Measurements from ENCODE around the gene F2RL1.
"Not testable (repeated sequence)": the region's sequence is repeated elsewhere in the genome, so short reads cannot be mapped to it uniquely, and the experiment has no call there.

Gene F2RL1

DNA sequence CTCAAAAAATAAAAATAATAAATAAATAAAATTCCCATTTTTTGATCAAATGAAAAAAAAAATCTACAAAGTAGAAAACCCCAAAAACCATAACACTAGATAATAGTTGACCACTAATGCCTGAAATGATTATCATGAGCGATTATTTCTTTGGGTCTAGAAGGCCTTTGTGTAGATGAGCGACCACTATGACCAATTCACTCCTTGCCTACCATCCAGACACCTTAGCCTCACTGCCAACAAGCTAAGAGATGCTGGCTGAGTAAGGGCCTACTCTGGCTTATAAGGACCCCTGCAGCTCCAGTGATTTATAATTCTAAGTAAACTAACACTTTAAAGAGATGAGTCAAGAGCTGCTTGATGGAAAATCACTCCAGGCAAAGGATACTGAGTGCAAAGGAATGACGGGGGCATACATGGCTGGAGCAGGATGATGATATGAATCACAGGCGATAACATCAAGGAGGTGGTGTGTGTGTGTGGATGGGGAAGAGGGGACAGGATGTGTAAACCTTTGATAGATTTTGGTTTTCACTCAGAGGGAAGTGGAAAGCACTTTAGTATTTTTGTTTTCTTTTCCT lies 4.8 kb upstream of the F2RL1 start:
- H3K27me3 Mint-ChIP-seq = peaks cover 50% of the 10 kb centered on the region
- no peak overlapping the region for H3K27ac Mint-ChIP-seq
- CTCF ChIA-PET = no interaction called here
- no peak overlapping the region for H3K4me3 Mint-ChIP-seq
- H3K36me3 Mint-ChIP-seq = no peaks in the 10 kb centered on the region
- no peaks in the 10 kb centered on the region for H3K9me3 Mint-ChIP-seq
- peaks cover 8% of the 10 kb centered on the region for H3K4me1 Mint-ChIP-seq
- DNase-seq = no peak

- peaks cover 63% of the 10 kb centered on the region for H3K27me3 Mint-ChIP-seq
- DNase-seq = no peak
- no peak overlapping the region for H3K27ac Mint-ChIP-seq
- H3K36me3 Mint-ChIP-seq = no peaks in the 10 kb centered on the region
- H3K4me3 Mint-ChIP-seq = no peak overlapping the region
- H3K4me1 Mint-ChIP-seq = peaks cover 17% of the 10 kb centered on the region
- no peaks in the 10 kb centered on the region for H3K9me3 Mint-ChIP-seq
- CTCF ChIA-PET = interaction anchor here (1.1 to 1.3 kb wide), 2 partner anchors 9 to 33 kb away, joined by 3 to 5 read pairs; partner anchors contain the start of gene S100Z
Observed at GRCh38 chr5:76816110-76816831, 2.6 kb upstream of the F2RL1 start.

DNA sequence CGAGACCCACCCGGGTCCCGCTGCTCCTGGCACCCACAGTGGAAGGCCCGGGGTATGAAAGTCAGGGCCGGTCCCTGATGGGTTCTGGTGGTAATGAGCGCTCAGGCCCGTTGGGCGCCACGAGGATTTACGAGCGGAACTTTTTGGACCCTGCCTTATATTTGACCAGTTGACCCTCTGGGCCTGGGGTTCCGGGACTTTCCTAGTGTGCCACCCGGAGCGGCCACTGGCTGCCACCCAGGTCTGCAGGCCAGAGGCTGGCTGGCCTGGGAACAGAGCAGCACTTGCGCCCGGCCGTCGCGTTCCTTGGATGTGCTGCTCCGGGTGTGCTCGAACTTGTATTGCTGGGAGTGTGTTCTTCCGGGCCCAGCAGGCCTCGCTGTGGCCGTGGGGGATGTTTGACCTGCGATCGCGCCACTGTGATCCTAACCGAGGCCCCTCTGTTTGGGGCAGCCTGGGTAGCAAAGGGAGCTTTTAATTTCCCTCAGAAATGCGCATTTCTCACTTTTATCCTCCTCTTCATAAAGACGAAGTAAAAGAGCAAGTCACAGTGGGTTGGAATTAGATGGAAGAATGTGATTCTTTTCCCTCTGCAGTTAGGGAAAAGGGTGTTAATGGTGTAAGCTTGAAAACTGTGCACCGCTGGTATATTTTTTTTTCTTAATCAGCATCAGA lies 1.2 kb downstream of the F2RL1 start:
- DNase-seq = no peak

GRCh38 chr5:76820526-76820890 lies 1.7 kb downstream of the F2RL1 start:
- Mint-ChIP-seq H3K9me3 (no peaks in the 10 kb centered on the region), H3K27me3 (peaks cover 56% of the 10 kb centered on the region), H3K4me3 (peak overlapping the region; percentile 76), H3K4me1 (peaks cover 14% of the 10 kb centered on the region), H3K36me3 (no peaks in the 10 kb centered on the region), H3K27ac (no peak overlapping the region)
- no peak for DNase-seq
- CTCF ChIA-PET = no interaction called here

More for the DNA sequence above, 1.2 kb downstream of the F2RL1 start:
- Mint-ChIP-seq H3K27me3 (peaks cover 61% of the 10 kb centered on the region), H3K27ac (no peak overlapping the region), H3K4me1 (peaks cover 14% of the 10 kb centered on the region), H3K4me3 (peak overlapping the region; percentile 76), H3K9me3 (no peaks in the 10 kb centered on the region), H3K36me3 (no peaks in the 10 kb centered on the region)
- CTCF ChIA-PET = no interaction called here

- H3K4me1 Mint-ChIP-seq = peaks cover 14% of the 10 kb centered on the region
- CTCF ChIA-PET = no interaction called here
- no peaks in the 10 kb centered on the region for H3K36me3 Mint-ChIP-seq
- H3K9me3 Mint-ChIP-seq = no peaks in the 10 kb centered on the region
- H3K4me3 Mint-ChIP-seq = no peak overlapping the region
- no peak overlapping the region for H3K27ac Mint-ChIP-seq
- DNase-seq = no peak
- H3K27me3 Mint-ChIP-seq = peaks cover 50% of the 10 kb centered on the region
Observed at GRCh38 chr5:76821136-76821535, 2.3 kb downstream of the F2RL1 start.

- H3K4me3 Mint-ChIP-seq, CTCF ChIA-PET, H3K36me3 Mint-ChIP-seq, DNase-seq, H3K9me3 Mint-ChIP-seq, H3K27ac Mint-ChIP-seq: not testable (repeated sequence)
- H3K27me3 Mint-ChIP-seq = peaks cover 40% of the 10 kb centered on the region
- H3K4me1 Mint-ChIP-seq = peaks cover 14% of the 10 kb centered on the region
Observed at GRCh38 chr5:76822105-76822731, 3.4 kb downstream of the F2RL1 start.

DNA sequence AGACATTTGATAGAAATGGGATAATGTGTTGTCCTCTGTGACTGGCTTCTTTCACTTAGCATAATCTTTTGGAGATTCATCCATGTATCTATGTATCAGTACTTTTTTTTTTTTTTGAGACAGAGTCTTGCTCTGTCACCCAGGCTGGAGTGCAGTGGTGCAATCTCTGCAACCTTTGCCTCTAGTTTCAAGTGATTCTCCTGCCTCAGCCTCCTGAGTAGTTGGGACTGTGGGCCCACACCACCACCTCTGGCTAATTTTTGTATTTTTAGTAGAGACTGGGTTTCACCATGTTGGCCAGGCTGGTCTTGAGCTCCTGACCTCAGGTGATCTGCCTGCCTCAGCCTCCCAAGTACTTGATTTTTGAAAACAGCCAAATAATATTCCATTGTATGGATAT lies 7.6 kb downstream of the F2RL1 start:
- H3K27me3 Mint-ChIP-seq, H3K4me3 Mint-ChIP-seq, H3K9me3 Mint-ChIP-seq, H3K4me1 Mint-ChIP-seq, CTCF ChIA-PET, H3K27ac Mint-ChIP-seq, DNase-seq, H3K36me3 Mint-ChIP-seq: not testable (repeated sequence)

GRCh38 chr5:76831110-76831452 lies 12.3 kb downstream of the F2RL1 start:
- H3K4me3 Mint-ChIP-seq = no peak overlapping the region
- H3K9me3 Mint-ChIP-seq = no peaks in the 10 kb centered on the region
- H3K27me3 Mint-ChIP-seq = no peaks in the 10 kb centered on the region
- H3K4me1 Mint-ChIP-seq = no peaks in the 10 kb centered on the region
- DNase-seq = no peak
- CTCF ChIA-PET = interaction anchor here (0.7 kb wide), 1 partner anchor 206 kb away, joined by 4 read pairs; no protein-coding TSS in a partner anchor
- H3K36me3 Mint-ChIP-seq = peaks cover 5% of the 10 kb centered on the region
- no peak overlapping the region for H3K27ac Mint-ChIP-seq

GRCh38 chr5:76836181-76836580 lies 17.4 kb downstream of the F2RL1 start:
- no peak for DNase-seq
- no peak overlapping the region for H3K4me3 Mint-ChIP-seq
- no peaks in the 10 kb centered on the region for H3K9me3 Mint-ChIP-seq
- peaks cover 5% of the 10 kb centered on the region for H3K36me3 Mint-ChIP-seq
- CTCF ChIA-PET = no interaction called here
- H3K27me3 Mint-ChIP-seq = peaks cover 9% of the 10 kb centered on the region
- no peaks in the 10 kb centered on the region for H3K4me1 Mint-ChIP-seq
- H3K27ac Mint-ChIP-seq = no peak overlapping the region

DNA sequence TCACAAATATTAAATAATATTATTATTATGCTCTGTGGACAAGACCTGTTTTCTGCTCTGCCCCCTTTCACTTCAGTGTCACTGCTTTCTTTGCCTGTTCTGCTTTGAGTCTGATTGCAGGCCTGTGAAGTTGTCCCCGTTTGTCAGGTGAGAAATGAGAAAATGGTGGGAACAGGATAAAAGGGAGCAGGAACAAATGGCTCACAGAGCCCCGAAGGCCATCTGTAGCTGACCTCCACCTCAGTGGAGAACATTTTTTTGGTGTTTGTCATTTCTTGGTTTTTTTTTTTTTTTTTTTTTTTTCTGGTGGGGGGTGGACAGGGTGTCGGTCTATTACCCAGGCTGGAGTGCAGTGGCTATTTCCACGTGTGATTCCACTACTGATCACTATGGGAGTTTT lies 17.8 kb downstream of the F2RL1 start:
- no peak for DNase-seq
- no peaks in the 10 kb centered on the region for H3K4me1 Mint-ChIP-seq
- H3K4me3 Mint-ChIP-seq = no peak overlapping the region
- CTCF ChIA-PET = no interaction called here
- no peaks in the 10 kb centered on the region for H3K9me3 Mint-ChIP-seq
- H3K27ac Mint-ChIP-seq = no peak overlapping the region
- H3K27me3 Mint-ChIP-seq = peaks cover 12% of the 10 kb centered on the region
- H3K36me3 Mint-ChIP-seq = peaks cover 5% of the 10 kb centered on the region

GRCh38 chr5:76838481-76839261 lies 19.8 kb downstream of the F2RL1 start:
- Mint-ChIP-seq H3K36me3 (no peaks in the 10 kb centered on the region), H3K4me3 (no peak overlapping the region), H3K4me1 (no peaks in the 10 kb centered on the region), H3K9me3 (no peaks in the 10 kb centered on the region), H3K27me3 (peaks cover 16% of the 10 kb centered on the region), H3K27ac (no peak overlapping the region)
- CTCF ChIA-PET = no interaction called here
- no peak for DNase-seq

GRCh38 chr5:76841361-76841760 lies 22.5 kb downstream of the F2RL1 start:
- no peaks in the 10 kb centered on the region for H3K36me3 Mint-ChIP-seq
- H3K4me3 Mint-ChIP-seq = no peak overlapping the region
- no peak overlapping the region for H3K27ac Mint-ChIP-seq
- DNase-seq = no peak
- peaks cover 16% of the 10 kb centered on the region for H3K27me3 Mint-ChIP-seq
- H3K9me3 Mint-ChIP-seq = no peaks in the 10 kb centered on the region
- H3K4me1 Mint-ChIP-seq = no peaks in the 10 kb centered on the region
- CTCF ChIA-PET = interaction anchor here (1.5 to 2.2 kb wide), 2 partner anchors 15 to 236 kb away, joined by 3 to 6 read pairs; no protein-coding TSS in a partner anchor

DNA sequence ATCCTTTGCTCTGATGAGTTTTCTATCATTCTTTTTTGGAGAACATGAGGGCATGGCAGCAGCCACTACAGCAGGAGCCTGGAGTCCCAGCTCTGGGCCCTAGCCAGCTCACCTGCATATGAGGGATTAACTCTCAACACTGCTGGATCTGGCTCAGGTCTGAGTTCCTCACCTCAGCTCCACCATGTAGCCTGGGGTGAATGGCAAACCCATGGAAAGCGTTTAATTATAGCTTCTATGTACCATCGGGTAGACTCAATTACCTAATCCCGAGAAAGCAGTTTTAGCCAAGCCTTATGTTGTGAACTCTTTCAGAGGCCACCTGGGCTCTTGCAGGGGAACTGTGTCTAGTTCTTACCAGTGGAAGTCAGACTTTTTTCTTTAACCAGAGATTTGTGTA lies 27.1 kb downstream of the F2RL1 start:
- Mint-ChIP-seq H3K4me1 (peaks cover 22% of the 10 kb centered on the region), H3K36me3 (peaks cover under 1% of the 10 kb centered on the region), H3K27me3 (peaks cover 8% of the 10 kb centered on the region), H3K4me3 (no peak overlapping the region), H3K9me3 (no peaks in the 10 kb centered on the region), H3K27ac (no peak overlapping the region)
- DNase-seq = no peak
- CTCF ChIA-PET = no interaction called here
